GM19467 (cell line): ENCODE results near the gene PGAP3.
"Not testable (repeated sequence)": the region's sequence is repeated elsewhere in the genome, so short reads cannot be mapped to it uniquely, and the experiment has no call there.

Experiments
- ATAC-seq: cut with Tn5 transposase; IDR thresholded peaks from one replicate; pipeline ENCODE4 v1.9.1; 2021; ENCODE audit warnings: mild to moderate bottlenecking, moderate library complexity; ENCODE audit not compliant: unreplicated experiment

Gene PGAP3

GRCh38 chr17:39687546-39688474 lies at the start of gene PGAP3:
Gene PGAP3 (minus strand): TSS chr17:39688057. CDS start chr17:39688014, 43 bp downstream.
- peak; percentile 79 for ATAC-seq

- no peak for ATAC-seq
Observed at GRCh38 chr17:39737206-39737759, 49.4 kb upstream of the PGAP3 start.

GRCh38 chr17:39736319-39737165 lies 48.7 kb upstream of the PGAP3 start:
- ATAC-seq = no peak

- ATAC-seq = no peak
Observed at GRCh38 chr17:39735882-39736281, 48.0 kb upstream of the PGAP3 start.

- no peak for ATAC-seq
Observed at GRCh38 chr17:39732586-39732985, 44.7 kb upstream of the PGAP3 start.

- ATAC-seq = peak; percentile 81
Observed at GRCh38 chr17:39730095-39730921, 42.5 kb upstream of the PGAP3 start, which contains the start of gene MIEN1. Gene MIEN1 (minus strand): TSS chr17:39730532. CDS start chr17:39730495, 37 bp downstream.

GRCh38 chr17:39729280-39729851 lies 41.5 kb upstream of the PGAP3 start:
- no peak for ATAC-seq

GRCh38 chr17:39727556-39727955 lies 39.7 kb upstream of the PGAP3 start:
- no peak for ATAC-seq

- no peak for ATAC-seq
Observed at GRCh38 chr17:39726617-39727016, 38.8 kb upstream of the PGAP3 start.

- not testable (repeated sequence) for ATAC-seq
Observed at GRCh38 chr17:39725923-39726322, 38.1 kb upstream of the PGAP3 start.

- ATAC-seq = no peak
Observed at GRCh38 chr17:39724731-39725130, 36.9 kb upstream of the PGAP3 start.

GRCh38 chr17:39722965-39723848 lies 35.4 kb upstream of the PGAP3 start:
- no peak for ATAC-seq

GRCh38 chr17:39722104-39722503 lies 34.2 kb upstream of the PGAP3 start:
- no peak for ATAC-seq

- no peak for ATAC-seq
Observed at GRCh38 chr17:39719563-39720355, 31.9 kb upstream of the PGAP3 start.

- ATAC-seq = no peak
Observed at GRCh38 chr17:39717660-39718059, 29.8 kb upstream of the PGAP3 start.

- no peak for ATAC-seq
Observed at GRCh38 chr17:39716879-39717536, 29.2 kb upstream of the PGAP3 start.

GRCh38 chr17:39716073-39716818 lies 28.4 kb upstream of the PGAP3 start:
- ATAC-seq = no peak
